GM10248 (cell line): Measurements from ENCODE around the gene RASGRP2.
A peak's percentile ranks its signal among the peaks of the same experiment; 100 is the strongest.

Experiments
- CTCF ChIA-PET: fragments of 300-600 bp; sonication (Branson Sonifier 250); formaldehyde crosslinking; extraction: SDS; loops from one replicate; lab custom pipeline; 2021; ENCODE audit warnings: antibody characterized with exemption; lab: Yijun Ruan, JAX
- POLR2A ChIA-PET: fragments of 350-650 bp; sonication (Branson Sonifier 250); formaldehyde crosslinking; extraction: SDS; loops from one replicate; lab custom pipeline; 2020; ENCODE audit warnings: antibody characterized with exemption; lab: Yijun Ruan, JAX
- DNase-seq: peaks from one replicate; pipeline ENCODE4 v3.0.0; 2012; ENCODE audit errors: extremely low spot score
- TF ChIP-seq, protein P1 (sequence below): IDR thresholded peaks from 2 replicates; pipeline ENCODE4 v1.5.1; 2012; ENCODE audit warnings: mild to moderate bottlenecking, low read depth; ENCODE audit errors: extremely low read depth, missing control alignments, control extremely low read depth

The RASGRP2 gene

DNA sequence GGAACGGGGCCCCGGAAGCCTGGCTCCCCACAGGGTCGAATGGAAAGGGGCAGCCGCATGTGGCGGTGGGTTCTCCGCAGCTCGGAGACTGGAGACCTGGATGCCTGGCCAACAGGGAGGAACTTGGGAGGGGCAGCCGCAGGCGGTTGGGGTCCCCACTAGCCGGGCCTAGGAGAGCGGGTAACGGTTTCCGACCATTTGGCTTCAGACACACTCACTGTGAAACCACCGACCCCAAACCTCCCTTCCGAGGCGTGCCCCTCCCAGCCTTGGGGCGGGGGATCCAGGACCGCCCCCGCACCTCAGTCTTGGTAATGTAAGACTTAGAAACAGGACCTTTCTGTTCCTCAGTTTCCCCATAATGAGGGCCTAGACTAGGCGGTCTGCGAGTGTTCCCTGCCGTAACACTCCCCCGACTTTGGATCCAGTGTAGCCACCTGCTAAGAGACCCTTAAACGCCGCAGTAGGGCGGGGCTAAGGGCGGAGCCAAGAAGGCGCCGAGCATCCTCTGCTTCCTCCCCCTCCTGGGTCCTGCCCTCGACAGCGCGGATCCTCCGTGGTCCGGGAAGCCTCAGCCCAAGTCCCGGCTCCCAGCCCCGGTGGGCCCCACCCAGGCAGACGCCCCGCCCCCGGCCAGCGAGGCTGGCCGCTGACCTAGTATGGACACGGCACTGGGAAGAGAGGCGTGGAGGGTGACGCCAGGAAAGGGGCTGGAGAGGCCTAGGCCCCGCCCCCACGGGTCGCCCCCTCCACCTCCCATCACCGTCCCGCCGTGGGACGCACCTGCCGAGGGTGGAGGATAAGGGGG lies 1.8 kb upstream of the RASGRP2 start:
- CTCF ChIA-PET, result interaction anchor here (1.6 to 5.2 kb wide), 2 partner anchors 26 to 56 kb away, joined by 7 to 50 read pairs; no protein-coding TSS in a partner anchor

GRCh38 chr11:64745189-64745520 lies 1.2 kb upstream of the RASGRP2 start:
- peak; percentile 74 for DNase-seq
- POLR2A ChIA-PET, result interaction anchor here (1.0 to 1.1 kb wide), 2 partner anchors 13 to 16 kb away, joined by 3 read pairs; no protein-coding TSS in a partner anchor
- CTCF ChIA-PET, result interaction anchor here (1.0 to 5.2 kb wide), 4 partner anchors 10 to 55 kb away, joined by 3 to 50 read pairs (median 6); no protein-coding TSS in a partner anchor
- TF ChIP-seq, protein P1, sequence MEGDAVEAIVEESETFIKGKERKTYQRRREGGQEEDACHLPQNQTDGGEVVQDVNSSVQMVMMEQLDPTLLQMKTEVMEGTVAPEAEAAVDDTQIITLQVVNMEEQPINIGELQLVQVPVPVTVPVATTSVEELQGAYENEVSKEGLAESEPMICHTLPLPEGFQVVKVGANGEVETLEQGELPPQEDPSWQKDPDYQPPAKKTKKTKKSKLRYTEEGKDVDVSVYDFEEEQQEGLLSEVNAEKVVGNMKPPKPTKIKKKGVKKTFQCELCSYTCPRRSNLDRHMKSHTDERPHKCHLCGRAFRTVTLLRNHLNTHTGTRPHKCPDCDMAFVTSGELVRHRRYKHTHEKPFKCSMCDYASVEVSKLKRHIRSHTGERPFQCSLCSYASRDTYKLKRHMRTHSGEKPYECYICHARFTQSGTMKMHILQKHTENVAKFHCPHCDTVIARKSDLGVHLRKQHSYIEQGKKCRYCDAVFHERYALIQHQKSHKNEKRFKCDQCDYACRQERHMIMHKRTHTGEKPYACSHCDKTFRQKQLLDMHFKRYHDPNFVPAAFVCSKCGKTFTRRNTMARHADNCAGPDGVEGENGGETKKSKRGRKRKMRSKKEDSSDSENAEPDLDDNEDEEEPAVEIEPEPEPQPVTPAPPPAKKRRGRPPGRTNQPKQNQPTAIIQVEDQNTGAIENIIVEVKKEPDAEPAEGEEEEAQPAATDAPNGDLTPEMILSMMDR, result no peak

More for the DNA sequence above, 1.8 kb upstream of the RASGRP2 start:
- peak; percentile 80 for DNase-seq
- POLR2A ChIA-PET, result interaction anchor here (1.0 to 1.1 kb wide), 2 partner anchors 12 to 15 kb away, joined by 3 read pairs; no protein-coding TSS in a partner anchor
- TF ChIP-seq, protein P1, result no peak

- TF ChIP-seq, protein P1, result no peak
- ChIA-PET POLR2A (interaction anchor here (0.6 to 1.0 kb wide), 2 partner anchors 13 to 30 kb away, joined by 3 read pairs; no protein-coding TSS in a partner anchor), CTCF (interaction anchor here (0.7 to 5.2 kb wide), 14 partner anchors 8 to 388 kb away, joined by 3 to 50 read pairs (median 4); no protein-coding TSS in a partner anchor)
- peak; percentile 52 for DNase-seq
Observed at GRCh38 chr11:64744544-64745188, 724 bp upstream of the RASGRP2 start.

DNA sequence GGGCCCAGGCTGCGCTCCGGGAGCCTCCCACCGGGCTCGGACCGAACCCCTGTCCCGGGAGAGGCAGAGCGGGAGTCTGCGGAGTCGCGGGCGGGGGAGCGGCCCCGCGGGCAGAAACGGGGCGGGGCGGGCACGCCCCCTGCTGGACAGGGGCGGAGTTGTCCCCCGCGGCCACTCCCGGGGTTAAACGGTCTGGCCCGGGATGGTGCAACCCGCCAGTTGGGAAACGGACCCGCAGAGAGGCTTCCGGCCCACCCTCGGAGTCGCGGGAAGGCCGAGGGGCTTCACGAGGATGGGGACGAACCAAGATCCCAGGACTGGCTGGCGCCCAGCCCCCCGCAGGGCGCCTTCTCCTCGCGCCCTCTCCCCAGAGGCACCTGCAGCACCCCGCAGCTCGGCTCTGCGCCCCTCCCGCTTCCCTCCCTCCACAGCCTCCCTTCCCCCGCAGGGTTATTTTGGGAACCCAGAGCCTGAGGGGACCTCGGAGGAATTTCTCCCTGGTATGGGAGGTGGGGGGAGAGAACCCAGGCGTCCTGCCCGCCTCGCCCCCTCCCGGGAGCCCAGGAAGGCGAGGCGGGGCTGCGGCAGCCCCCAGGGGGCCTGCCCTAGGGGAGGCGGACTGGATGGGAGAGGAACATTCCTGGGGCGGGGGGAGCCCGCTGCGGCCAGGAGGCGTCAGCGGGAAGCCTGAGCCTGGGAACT lies 902 bp downstream of the RASGRP2 start:
- ChIA-PET CTCF (interaction anchor here (1.0 to 5.2 kb wide), 21 partner anchors 9 to 411 kb away, joined by 3 to 50 read pairs (median 4); no protein-coding TSS in a partner anchor), POLR2A (no interaction called here)
- peak; percentile 92 for DNase-seq
- TF ChIP-seq, protein P1, result peak; percentile 74

DNA sequence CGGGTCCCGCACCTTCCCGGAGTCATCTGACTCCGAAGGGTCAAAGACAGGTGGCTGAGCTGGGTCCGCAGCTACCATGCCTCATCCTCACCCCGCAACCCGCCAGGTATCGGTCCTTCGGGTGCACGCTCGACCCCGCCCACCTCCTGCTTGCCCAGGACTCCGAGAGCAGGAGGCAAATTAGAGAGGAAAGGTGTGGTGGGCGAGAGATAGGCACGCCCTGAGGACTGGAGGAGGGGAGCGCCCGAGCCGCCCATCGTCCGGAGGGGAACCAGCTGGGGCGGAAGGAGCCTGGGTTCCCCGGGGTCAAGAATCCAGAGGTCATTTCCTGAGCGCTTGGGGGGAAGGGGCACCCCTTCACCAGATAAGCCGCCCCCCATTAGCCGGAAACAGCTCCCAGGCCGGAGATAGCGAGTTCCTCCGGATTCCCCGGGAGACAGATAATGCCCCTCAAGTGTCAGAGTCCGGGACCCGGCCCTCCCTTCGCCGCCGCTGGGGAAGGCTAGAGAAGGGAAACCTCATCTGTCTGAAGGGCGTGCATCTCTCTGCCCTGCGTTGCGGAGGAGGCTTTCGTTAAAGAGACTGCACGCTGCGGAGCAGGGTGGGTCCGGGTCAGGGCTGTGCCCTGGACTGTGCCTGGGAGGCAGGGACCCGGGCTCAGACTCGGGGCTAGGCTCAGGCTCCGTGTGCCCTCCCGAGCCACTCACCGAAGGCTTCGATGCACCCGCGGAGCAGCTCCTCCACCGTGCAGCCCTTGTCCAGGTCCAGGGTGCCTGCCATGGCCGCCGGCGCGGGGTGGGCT lies 1.7 kb downstream of the RASGRP2 start:
- POLR2A ChIA-PET, result no interaction called here
- DNase-seq, result peak; percentile 70
- CTCF ChIA-PET, result interaction anchor here (1.0 to 5.2 kb wide), 14 partner anchors 9 to 411 kb away, joined by 3 to 50 read pairs (median 4); no protein-coding TSS in a partner anchor
- TF ChIP-seq, protein P1, result no peak
